Stimulated activated CD4-positive, alpha-beta T cell treated with anti-CD3 and anti-CD28 coated beads, Interleukin-1b, Interleukin-23, amount 100 ng/mL, for 1 hour (primary cell): Measurements from ENCODE around the gene KRT77.
"Not testable (repeated sequence)": the region's sequence is repeated elsewhere in the genome, so short reads cannot be mapped to it uniquely, and the experiment has no call there.

Experiments used
- DNase-seq, 2 donors: peaks; one replicate each; pipeline ENCODE4 v3.0.0-alpha.2; 2020; ENCODE audit warnings: low read depth in 2 of 2

KRT77 gene

GRCh38 chr12:52676163-52676562 is 27.2 kb downstream of the KRT77 start:
- DNase-seq, result no peak

- DNase-seq, result no peak
These were observed 28.0 kb downstream of the KRT77 start for GRCh38 chr12:52675301-52675701.

- DNase-seq, result no peak
These were observed 28.9 kb downstream of the KRT77 start for GRCh38 chr12:52674433-52674775.

- DNase-seq, result no peak
These were observed 29.5 kb downstream of the KRT77 start for GRCh38 chr12:52673713-52674432.

- no peak for DNase-seq
These were observed 30.1 kb downstream of the KRT77 start for GRCh38 chr12:52673217-52673616.

DNA sequence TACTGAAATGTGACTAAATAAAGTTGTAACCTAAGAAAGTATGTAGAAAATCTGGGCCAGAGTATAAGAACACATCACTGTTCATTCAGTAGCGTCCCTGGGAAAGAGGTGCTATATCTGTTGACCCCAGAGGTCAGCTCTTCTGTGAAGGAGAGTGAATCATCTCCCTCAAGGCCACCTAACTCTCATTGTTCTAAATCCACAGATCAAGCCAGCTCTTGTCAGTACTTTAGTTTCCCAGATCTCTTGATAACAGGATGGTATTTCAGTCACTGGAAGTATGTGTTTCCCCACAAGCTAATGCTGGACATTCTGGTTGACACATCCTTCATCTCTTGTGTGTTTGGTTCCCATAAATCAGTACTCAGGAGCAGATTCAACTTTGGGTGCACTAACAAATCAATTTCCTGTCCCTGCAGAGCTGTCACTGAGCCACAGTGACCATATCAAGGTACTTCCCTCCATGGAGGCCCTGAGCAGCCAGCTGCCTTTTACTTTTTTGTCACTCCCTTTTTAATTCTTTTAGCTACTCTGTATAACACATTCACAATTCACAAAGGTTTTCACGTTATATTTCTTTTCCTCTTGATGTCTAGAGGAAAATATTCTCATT is 30.9 kb downstream of the KRT77 start:
- DNase-seq, result no peak

DNA sequence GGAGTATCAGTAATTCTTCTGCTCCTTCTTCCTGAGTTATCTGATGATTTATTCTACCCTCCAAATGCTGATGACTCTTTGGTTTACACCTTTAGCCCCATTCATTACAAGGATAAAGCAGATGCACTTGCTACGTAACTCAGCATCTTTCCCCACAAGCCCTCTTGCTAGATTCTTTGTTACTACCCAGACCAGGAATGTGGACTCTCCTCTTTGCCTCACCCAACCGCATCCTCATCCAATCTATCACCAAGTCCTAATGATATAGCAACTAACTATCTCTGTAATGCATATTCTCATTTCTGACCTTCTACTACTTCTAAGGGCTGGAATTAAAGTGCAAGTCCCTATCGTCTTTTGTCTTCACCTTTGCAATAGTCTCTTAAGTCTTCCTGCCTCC is 32.4 kb downstream of the KRT77 start:
- no peak for DNase-seq

GRCh38 chr12:52670506-52670905 is 32.8 kb downstream of the KRT77 start:
- no peak for DNase-seq

GRCh38 chr12:52669941-52670340 is 33.4 kb downstream of the KRT77 start:
- DNase-seq, result not testable (repeated sequence)

- no peak for DNase-seq
These were observed 33.9 kb downstream of the KRT77 start for GRCh38 chr12:52669426-52669825.

DNA sequence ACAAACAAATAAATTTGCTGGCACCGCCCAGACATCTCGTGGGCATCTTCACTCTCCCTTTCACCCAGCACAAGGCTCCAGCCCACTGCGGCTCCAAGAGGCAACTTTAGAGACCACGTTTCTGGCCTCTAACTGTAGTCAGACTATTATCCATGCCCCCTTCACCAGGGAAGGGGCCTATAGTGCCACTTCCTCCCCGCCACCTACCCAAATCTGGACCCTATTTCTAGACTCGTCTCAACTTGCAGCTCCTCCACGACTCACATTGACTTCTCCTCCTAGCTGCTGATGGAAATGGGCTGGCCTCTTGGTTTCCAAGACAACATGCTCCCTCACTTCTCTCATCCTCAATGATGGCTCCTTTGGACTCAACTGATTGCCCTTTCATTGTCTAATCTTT is 35.4 kb downstream of the KRT77 start:
- no peak for DNase-seq

- no peak for DNase-seq
These were observed 35.8 kb downstream of the KRT77 start for GRCh38 chr12:52667509-52667908.

- DNase-seq, result no peak
These were observed 36.9 kb downstream of the KRT77 start for GRCh38 chr12:52666471-52666870.

DNA sequence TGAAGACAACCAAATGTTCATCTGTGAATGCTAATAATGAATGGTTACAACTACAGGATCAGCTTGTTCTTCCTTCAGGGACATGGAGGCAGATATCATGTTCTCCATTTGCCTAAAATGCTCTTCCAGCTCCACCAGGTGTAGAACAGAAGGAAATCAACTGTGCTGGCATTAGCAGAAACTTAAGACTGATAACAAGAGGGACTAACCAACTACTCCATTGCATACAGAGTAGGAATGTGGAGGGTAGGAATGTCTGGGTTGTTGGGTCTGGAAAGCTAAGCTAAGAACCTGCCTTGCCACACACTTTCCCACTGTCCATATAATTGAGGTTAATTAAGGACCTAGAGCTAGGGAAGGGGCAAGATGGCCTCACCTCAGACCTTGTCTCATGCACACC is 39.9 kb downstream of the KRT77 start:
- DNase-seq, result no peak

DNA sequence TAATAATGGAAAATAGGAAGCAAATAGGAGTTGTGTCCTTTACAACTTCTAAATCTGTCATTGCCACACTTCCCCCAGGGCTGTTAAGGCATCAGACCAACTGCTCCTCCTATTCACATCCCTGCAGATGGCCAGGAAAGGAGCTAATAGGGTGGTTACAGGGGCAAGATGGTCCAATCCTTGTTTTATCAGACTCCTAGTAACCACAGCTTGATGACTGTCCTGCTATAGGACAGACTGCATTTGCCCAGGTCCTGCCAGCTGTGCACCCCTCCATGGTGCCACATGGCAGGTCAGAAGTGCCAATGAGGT is 40.5 kb downstream of the KRT77 start:
- DNase-seq, result no peak

DNA sequence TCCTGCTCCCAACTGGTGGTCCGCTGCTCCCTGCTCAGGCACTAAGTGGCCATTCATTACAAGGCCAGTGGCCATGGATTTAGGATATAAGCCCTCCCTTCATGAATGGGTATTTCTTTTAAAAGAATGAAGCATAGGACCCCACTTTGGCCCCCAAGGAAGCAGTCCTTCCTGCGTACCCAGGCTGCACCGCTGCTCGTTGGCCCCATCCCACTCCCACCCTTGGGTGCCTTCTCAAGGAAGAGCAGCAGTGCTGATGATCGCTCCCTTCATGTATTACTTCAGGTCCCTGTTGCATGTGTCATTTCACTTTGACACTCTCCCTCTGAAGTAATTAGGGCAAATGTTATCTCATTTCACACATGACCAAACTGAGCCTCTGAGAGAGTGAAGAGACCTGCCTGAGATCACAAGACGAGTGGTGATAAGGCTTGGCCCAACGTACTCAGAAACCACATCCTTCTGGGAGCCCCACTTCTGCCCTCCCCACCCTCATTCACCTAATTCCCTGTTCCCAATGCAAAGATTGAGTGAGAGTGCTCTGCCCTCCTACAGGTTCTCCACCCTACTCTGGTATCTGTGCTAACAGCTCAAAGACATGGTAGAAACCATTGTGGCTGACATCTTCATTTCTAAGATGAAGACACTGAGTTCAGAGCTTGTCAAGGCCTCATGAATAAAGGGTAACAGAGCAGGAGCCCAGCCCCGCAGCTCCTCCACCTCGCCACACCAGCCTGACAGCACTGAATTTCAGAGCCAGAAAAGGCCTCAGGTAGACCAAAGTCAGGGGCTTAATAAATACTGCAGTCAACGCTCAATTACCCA is 41.0 kb downstream of the KRT77 start:
- no peak for DNase-seq

GRCh38 chr12:52661668-52662067 is 41.7 kb downstream of the KRT77 start:
- DNase-seq, result no peak

GRCh38 chr12:52660934-52661499 is 42.3 kb downstream of the KRT77 start:
- DNase-seq, result no peak

GRCh38 chr12:52659951-52660350 is 43.4 kb downstream of the KRT77 start:
- DNase-seq, result no peak

- no peak for DNase-seq
These were observed 43.9 kb downstream of the KRT77 start for GRCh38 chr12:52659395-52659794.

GRCh38 chr12:52658196-52658595 is 45.1 kb downstream of the KRT77 start:
- DNase-seq, result no peak

DNA sequence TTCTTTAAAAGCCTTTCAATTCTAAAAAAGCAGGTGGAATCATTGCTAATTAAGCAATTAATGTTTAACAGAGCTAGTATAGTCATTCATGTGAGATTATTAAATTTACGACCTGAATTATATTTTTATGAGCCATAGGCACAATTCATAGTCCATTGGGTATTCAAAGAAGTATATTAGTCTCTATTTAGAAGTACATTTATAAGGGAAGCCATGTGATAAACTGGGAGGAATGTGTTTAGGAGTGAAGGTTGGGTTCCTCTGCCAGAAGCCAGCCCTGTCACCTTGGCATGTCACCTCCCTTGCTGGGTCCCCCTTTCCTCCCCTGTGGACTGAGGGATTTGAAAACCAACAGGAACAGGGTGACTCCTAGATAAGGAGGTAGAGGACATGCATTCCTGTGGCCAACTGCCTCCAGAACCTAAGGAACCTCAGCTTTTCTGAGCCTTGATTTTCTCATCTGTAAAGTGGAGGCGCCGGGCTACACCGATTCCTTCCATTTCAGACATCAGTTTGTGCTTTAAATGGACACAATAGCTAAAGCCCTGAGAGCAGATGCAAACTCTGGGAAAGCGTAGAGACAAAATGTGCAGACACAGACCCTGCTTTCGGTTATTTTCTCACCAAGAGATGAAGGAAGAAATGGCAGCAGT is 45.9 kb downstream of the KRT77 start:
- DNase-seq, result no peak
